Nephron progenitor cell (in vitro differentiated cells): ENCODE data around the gene DEFB128.

Experiments
- DNase-seq: peaks from one replicate; pipeline ENCODE4 v3.0.0; 2021
- H3K27ac Mint-ChIP-seq: 2 replicates; pipeline ENCODE4 v1.8.0; 2021; ENCODE audit warnings: mild to moderate bottlenecking, moderate library complexity, mixed read lengths
- H3K27me3 Mint-ChIP-seq: 2 replicates; pipeline ENCODE4 v1.8.0; 2021; ENCODE audit warnings: mild to moderate bottlenecking, low read depth, mixed read lengths; ENCODE audit not compliant: poor library complexity
- H3K36me3 Mint-ChIP-seq: 2 replicates; pipeline ENCODE4 v1.8.0; 2021; ENCODE audit warnings: low read depth, mixed read lengths
- H3K4me1 Mint-ChIP-seq: 2 replicates; pipeline ENCODE4 v1.8.0; 2021; ENCODE audit warnings: mixed read lengths
- H3K4me3 Mint-ChIP-seq: 2 replicates; pipeline ENCODE4 v1.8.0; 2021; ENCODE audit warnings: mild to moderate bottlenecking, moderate library complexity, mixed read lengths
- H3K9me3 Mint-ChIP-seq: 2 replicates; pipeline ENCODE4 v1.8.0; 2021; ENCODE audit warnings: mild to moderate bottlenecking, moderate library complexity, mixed read lengths
- TF ChIP-seq, protein P1 (sequence below): fragments of 200-600 bp; sonication (generic); IDR thresholded peaks from 2 replicates; pipeline ENCODE4 v1.5.0; 2021; ENCODE audit warnings: antibody characterized with exemption

DEFB128 gene

GRCh38 chr20:184288-184687 lies 5.2 kb downstream of the DEFB128 start:
- Mint-ChIP-seq H3K36me3 (no peaks in the 10 kb centered on the region), H3K27me3 (peaks cover 88% of the 10 kb centered on the region), H3K9me3 (peaks cover 28% of the 10 kb centered on the region), H3K4me3 (no peak overlapping the region), H3K4me1 (no peaks in the 10 kb centered on the region), H3K27ac (no peak overlapping the region)
- TF ChIP-seq, protein P1, sequence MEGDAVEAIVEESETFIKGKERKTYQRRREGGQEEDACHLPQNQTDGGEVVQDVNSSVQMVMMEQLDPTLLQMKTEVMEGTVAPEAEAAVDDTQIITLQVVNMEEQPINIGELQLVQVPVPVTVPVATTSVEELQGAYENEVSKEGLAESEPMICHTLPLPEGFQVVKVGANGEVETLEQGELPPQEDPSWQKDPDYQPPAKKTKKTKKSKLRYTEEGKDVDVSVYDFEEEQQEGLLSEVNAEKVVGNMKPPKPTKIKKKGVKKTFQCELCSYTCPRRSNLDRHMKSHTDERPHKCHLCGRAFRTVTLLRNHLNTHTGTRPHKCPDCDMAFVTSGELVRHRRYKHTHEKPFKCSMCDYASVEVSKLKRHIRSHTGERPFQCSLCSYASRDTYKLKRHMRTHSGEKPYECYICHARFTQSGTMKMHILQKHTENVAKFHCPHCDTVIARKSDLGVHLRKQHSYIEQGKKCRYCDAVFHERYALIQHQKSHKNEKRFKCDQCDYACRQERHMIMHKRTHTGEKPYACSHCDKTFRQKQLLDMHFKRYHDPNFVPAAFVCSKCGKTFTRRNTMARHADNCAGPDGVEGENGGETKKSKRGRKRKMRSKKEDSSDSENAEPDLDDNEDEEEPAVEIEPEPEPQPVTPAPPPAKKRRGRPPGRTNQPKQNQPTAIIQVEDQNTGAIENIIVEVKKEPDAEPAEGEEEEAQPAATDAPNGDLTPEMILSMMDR, result no peak
- DNase-seq, result no peak

DNA sequence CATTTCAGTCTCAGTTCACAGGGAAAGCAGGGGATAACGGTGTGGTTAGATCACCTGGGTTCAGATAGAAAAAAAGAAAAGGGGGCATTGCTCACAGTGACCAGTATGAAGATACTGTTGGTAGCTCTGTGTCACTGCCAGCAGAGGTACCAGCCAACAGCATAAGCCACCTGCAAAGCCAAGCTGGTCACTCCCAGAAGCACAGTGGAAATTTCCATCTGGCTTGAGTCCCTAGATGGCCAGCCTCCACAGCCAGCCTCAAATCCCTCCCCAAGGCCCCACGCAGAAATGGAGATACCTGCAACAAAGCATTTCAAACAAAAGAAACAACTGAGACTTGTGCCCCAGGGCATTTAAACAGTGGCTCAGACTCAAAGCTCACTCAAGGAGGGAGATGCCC lies 20.6 kb downstream of the DEFB128 start:
- TF ChIP-seq, protein P1, result no peak
- peaks cover 59% of the 10 kb centered on the region for H3K27me3 Mint-ChIP-seq
- no peaks in the 10 kb centered on the region for H3K36me3 Mint-ChIP-seq

DNA sequence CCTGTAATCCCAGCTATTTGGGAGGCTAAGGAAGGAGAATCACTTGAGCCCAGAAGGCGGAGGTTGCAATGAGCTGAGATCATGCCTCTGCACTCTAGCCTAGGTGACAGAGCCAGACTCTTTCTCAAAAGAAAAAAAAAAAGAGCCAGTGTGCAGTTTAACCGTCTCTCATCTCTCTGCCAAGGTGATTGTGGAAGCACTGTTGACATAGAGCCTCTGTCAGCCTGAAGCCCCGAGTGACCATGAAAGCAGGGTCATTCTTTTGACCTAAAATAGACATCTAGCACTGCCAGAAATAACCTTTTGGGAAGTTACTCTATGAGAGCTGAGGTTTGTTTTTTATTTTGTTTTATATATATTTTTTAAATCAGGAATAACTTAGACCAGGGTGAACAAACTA lies 24.9 kb downstream of the DEFB128 start:
- TF ChIP-seq, protein P1, result no peak
- Mint-ChIP-seq H3K9me3 (peaks cover 3% of the 10 kb centered on the region), H3K27ac (no peak overlapping the region), H3K27me3 (peaks cover 68% of the 10 kb centered on the region), H3K4me1 (no peaks in the 10 kb centered on the region), H3K36me3 (no peaks in the 10 kb centered on the region), H3K4me3 (no peak overlapping the region)
- DNase-seq, result no peak

More for the DNA sequence above, 20.6 kb downstream of the DEFB128 start:
- H3K4me1 Mint-ChIP-seq, result no peaks in the 10 kb centered on the region
- no peak overlapping the region for H3K27ac Mint-ChIP-seq
- DNase-seq, result no peak
- H3K4me3 Mint-ChIP-seq, result no peak overlapping the region
- H3K9me3 Mint-ChIP-seq, result no peaks in the 10 kb centered on the region

DNA sequence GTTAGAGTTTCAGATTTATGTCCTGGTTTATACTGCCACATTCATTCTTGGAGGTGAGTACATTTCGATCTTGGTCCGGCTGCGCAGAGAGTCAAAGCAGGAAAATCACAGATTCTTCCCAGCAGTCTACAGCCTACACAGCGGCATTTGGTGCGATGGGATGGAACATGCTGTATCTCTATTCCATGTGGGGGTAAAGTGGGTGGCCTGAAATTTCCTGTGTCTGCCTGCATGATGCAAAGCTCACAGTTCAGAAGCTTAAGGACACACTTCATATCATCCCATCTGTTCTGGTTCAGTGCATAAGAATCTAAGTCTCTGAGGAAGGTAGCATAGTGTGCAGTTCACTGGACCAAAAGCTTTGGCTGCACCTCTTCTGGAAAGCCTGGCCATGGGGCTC lies 32.4 kb downstream of the DEFB128 start, which contains the start of gene DEFB127:
TSS of gene DEFB127 (plus strand) at position 301 of the 400 bp plus-strand sequence. CDS start at position 392, 91 bp downstream.
- DNase-seq, result no peak
- Mint-ChIP-seq H3K4me1 (no peaks in the 10 kb centered on the region), H3K4me3 (no peak within 1 kb of the TSS), H3K9me3 (peaks cover 3% of the 10 kb centered on the region), H3K27ac (no peak within 1 kb of the TSS), H3K36me3 (no peaks in the 10 kb centered on the region), H3K27me3 (peaks cover 61% of the 10 kb centered on the region)
- TF ChIP-seq, protein P1, result no peak

DNA sequence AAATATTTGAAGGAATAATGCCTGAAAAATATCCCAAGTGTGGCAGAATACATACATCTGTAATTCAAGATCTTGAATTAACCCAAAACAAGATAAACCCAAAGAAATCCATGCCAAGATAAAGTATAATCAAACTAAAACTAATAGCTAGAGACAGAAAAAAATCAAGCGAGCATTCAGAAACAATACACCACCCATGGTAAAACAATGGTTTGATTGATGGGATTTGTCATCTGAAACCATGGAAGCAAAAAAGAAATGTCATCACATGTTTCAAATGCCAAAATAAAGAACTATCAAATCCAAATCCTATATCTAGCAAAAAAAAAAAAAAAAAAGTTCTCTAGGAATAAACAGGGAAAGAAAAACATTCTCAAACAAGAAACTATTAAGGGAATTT lies 37.4 kb downstream of the DEFB128 start:
- Mint-ChIP-seq H3K4me1 (no peaks in the 10 kb centered on the region), H3K27ac (no peak overlapping the region), H3K36me3 (no peaks in the 10 kb centered on the region), H3K4me3 (no peak overlapping the region), H3K9me3 (no peaks in the 10 kb centered on the region), H3K27me3 (peaks cover 66% of the 10 kb centered on the region)
- TF ChIP-seq, protein P1, result no peak
- DNase-seq, result no peak

GRCh38 chr20:145877-146276 lies 43.6 kb downstream of the DEFB128 start:
- peaks cover 89% of the 10 kb centered on the region for H3K27me3 Mint-ChIP-seq
- TF ChIP-seq, protein P1, result no peak

More at GRCh38 chr20:145877-146276, 43.6 kb downstream of the DEFB128 start:
- Mint-ChIP-seq H3K9me3 (no peaks in the 10 kb centered on the region), H3K4me3 (no peak overlapping the region), H3K4me1 (no peaks in the 10 kb centered on the region), H3K36me3 (no peaks in the 10 kb centered on the region), H3K27ac (no peak overlapping the region)
- no peak for DNase-seq
